Rectal smooth muscle tissue (tissue), 1 donor: ENCODE results near the gene GRIA4.

Experiments used
- H3K27ac ChIP-seq: one replicate; pipeline ENCODE4 v1.7.0; 2013; ENCODE audit warnings: low read depth, low read length, inconsistent platforms
- H3K27me3 ChIP-seq: one replicate; pipeline ENCODE4 v1.7.0; 2013; ENCODE audit warnings: low read length; ENCODE audit not compliant: control insufficient read depth, insufficient read depth
- H3K36me3 ChIP-seq: one replicate; pipeline ENCODE4 v1.7.0; 2013; ENCODE audit warnings: low read length; ENCODE audit not compliant: control insufficient read depth, insufficient read depth
- H3K4me1 ChIP-seq: one replicate; pipeline ENCODE4 v1.7.0; 2013; ENCODE audit warnings: low read length; ENCODE audit not compliant: control insufficient read depth, insufficient read depth
- H3K4me3 ChIP-seq: one replicate; pipeline ENCODE4 v1.7.0; 2013; ENCODE audit warnings: low read length
- H3K9ac ChIP-seq: one replicate; pipeline ENCODE4 v1.7.0; 2013; ENCODE audit warnings: low read length

The GRIA4 gene

GRCh38 chr11:105923807-105924206 is 313.9 kb downstream of the GRIA4 start:
- Histone ChIP-seq H3K9ac (no peak overlapping the region), H3K36me3 (no peaks in the 10 kb centered on the region), H3K27ac (no peak overlapping the region), H3K4me3 (no peak overlapping the region), H3K4me1 (no peaks in the 10 kb centered on the region), H3K27me3 (no peaks in the 10 kb centered on the region)

- Histone ChIP-seq H3K4me1 (no peaks in the 10 kb centered on the region), H3K4me3 (no peak overlapping the region), H3K9ac (no peak overlapping the region), H3K36me3 (no peaks in the 10 kb centered on the region), H3K27ac (no peak overlapping the region), H3K27me3 (no peaks in the 10 kb centered on the region)
These were observed 319.4 kb downstream of the GRIA4 start for GRCh38 chr11:105929084-105929955.

GRCh38 chr11:105933695-105934094 is 323.8 kb downstream of the GRIA4 start:
- Histone ChIP-seq H3K36me3 (no peaks in the 10 kb centered on the region), H3K9ac (no peak overlapping the region), H3K27me3 (no peaks in the 10 kb centered on the region), H3K4me3 (no peak overlapping the region), H3K4me1 (no peaks in the 10 kb centered on the region), H3K27ac (no peak overlapping the region)

DNA sequence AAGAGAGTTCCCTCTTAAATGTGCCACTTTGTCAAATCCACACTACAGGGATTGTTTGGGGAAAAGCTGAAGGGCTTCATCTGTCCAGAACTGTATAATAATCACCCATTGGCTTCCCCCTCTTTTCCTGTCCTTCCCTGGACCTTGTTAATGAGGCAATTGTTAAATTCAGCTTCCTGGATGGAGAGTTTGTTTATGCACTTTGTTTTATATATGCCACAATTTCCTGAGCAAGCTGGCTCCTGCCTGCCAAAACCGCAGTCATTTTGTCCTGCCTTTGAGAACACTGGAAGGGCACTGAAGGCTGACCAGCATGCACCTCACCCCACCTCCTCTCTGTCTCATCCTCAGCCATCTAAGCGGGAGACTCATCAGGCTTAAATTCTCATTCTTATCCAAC is 325.9 kb downstream of the GRIA4 start:
- no peaks in the 10 kb centered on the region for H3K4me1 ChIP-seq
- no peaks in the 10 kb centered on the region for H3K36me3 ChIP-seq
- H3K27ac ChIP-seq, result no peak overlapping the region
- no peak overlapping the region for H3K4me3 ChIP-seq
- H3K27me3 ChIP-seq, result no peaks in the 10 kb centered on the region
- H3K9ac ChIP-seq, result no peak overlapping the region

- Histone ChIP-seq H3K27me3 (no peaks in the 10 kb centered on the region), H3K36me3 (no peaks in the 10 kb centered on the region), H3K27ac (no peak overlapping the region), H3K9ac (no peak overlapping the region), H3K4me3 (no peak overlapping the region), H3K4me1 (no peaks in the 10 kb centered on the region)
These were observed 327.5 kb downstream of the GRIA4 start for GRCh38 chr11:105937331-105937730.

DNA sequence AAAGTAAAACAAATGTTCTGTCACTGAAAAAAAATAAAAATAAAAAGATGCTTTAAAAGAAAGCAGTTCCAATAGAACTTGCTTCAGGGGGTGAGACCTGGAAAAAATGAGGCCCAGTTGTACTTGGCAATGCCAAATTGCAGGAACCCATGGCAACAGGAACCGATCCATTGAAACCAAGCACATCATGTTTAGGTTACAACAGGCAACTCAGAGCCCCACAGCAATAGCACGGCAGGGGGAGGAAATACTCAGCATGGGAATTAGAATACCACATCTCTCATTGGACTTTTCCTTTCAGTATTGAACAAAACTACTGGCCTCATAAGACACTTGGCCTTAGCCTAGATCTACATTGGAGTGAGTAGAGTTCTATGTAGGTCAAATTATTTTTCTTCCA is 327.9 kb downstream of the GRIA4 start:
- H3K27me3 ChIP-seq, result no peaks in the 10 kb centered on the region
- no peaks in the 10 kb centered on the region for H3K36me3 ChIP-seq
- H3K4me3 ChIP-seq, result no peak overlapping the region
- no peak overlapping the region for H3K27ac ChIP-seq
- no peak overlapping the region for H3K9ac ChIP-seq
- no peaks in the 10 kb centered on the region for H3K4me1 ChIP-seq

DNA sequence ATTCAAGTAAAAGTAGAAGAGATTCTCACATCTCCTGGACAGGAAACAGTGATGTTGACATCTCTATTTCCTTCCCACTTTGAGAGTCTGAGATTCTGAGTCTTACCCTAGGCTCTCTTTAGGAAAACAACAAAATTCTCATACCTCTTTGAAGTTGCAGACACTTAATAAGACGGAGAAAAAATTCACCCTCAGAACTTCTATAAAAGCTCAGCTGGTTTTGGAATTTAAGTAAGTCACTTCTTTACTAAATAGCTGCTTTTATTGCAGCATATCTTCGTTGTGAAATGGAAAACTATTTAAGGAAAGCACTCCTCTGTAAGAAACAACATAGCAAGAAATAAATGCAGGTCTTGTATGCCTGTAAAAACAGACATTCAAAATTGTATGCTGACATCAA is 333.0 kb downstream of the GRIA4 start:
- Histone ChIP-seq H3K4me1 (no peaks in the 10 kb centered on the region), H3K9ac (no peak overlapping the region), H3K27me3 (no peaks in the 10 kb centered on the region), H3K27ac (no peak overlapping the region), H3K36me3 (no peaks in the 10 kb centered on the region), H3K4me3 (no peak overlapping the region)

GRCh38 chr11:105948918-105949590 is 339.2 kb downstream of the GRIA4 start:
- Histone ChIP-seq H3K4me1 (no peaks in the 10 kb centered on the region), H3K36me3 (no peaks in the 10 kb centered on the region), H3K27me3 (no peaks in the 10 kb centered on the region)

GRCh38 chr11:105953886-105954285 is 344.0 kb downstream of the GRIA4 start:
- H3K4me1 ChIP-seq, result no peaks in the 10 kb centered on the region
- H3K27me3 ChIP-seq, result no peaks in the 10 kb centered on the region
- no peak overlapping the region for H3K4me3 ChIP-seq
- no peak overlapping the region for H3K27ac ChIP-seq
- no peak overlapping the region for H3K9ac ChIP-seq
- no peaks in the 10 kb centered on the region for H3K36me3 ChIP-seq

More at GRCh38 chr11:105948918-105949590, 339.2 kb downstream of the GRIA4 start:
- H3K9ac ChIP-seq, result no peak overlapping the region
- no peak overlapping the region for H3K27ac ChIP-seq
- H3K4me3 ChIP-seq, result no peak overlapping the region

GRCh38 chr11:105960252-105961245 is 350.7 kb downstream of the GRIA4 start:
- Histone ChIP-seq H3K36me3 (no peaks in the 10 kb centered on the region), H3K27me3 (no peaks in the 10 kb centered on the region), H3K27ac (no peak overlapping the region), H3K4me3 (no peak overlapping the region), H3K9ac (no peak overlapping the region), H3K4me1 (no peaks in the 10 kb centered on the region)

- Histone ChIP-seq H3K27ac (no peak overlapping the region), H3K9ac (no peak overlapping the region), H3K36me3 (no peaks in the 10 kb centered on the region), H3K27me3 (no peaks in the 10 kb centered on the region), H3K4me1 (no peaks in the 10 kb centered on the region), H3K4me3 (no peak overlapping the region)
These were observed 358.3 kb downstream of the GRIA4 start for GRCh38 chr11:105968021-105968697.
